Stimulated activated effector memory CD8-positive, alpha-beta T cell treated with anti-CD3 and anti-CD28 coated beads, Interleukin-12 subunit alpha, Interleukin-12 subunit beta, amount 100 ng/mL, for 72 hours (primary cell): Measurements from ENCODE around the gene TBC1D26.
A peak's percentile ranks its signal among the peaks of the same experiment; 100 is the strongest.
"Not testable (repeated sequence)": the region's sequence is repeated elsewhere in the genome, so short reads cannot be mapped to it uniquely, and the experiment has no call there.

Source experiments
- ATAC-seq: fragments of 150-1000 bp; cut with Tn5 transposase; 2 replicates; pipeline ENCODE4 v1.10.0; 2021
- DNase-seq, 2 donors: peaks; one replicate each; pipeline ENCODE4 v3.0.0; 2021 to 2022; ENCODE audit warnings: low spot score in 2 of 2
- H3K27ac Mint-ChIP-seq: one replicate; pipeline ENCODE4 v1.8.0; 2022; ENCODE audit warnings: mild to moderate bottlenecking, mixed read lengths
- H3K36me3 Mint-ChIP-seq: one replicate; pipeline ENCODE4 v1.8.0; 2022; ENCODE audit warnings: mild to moderate bottlenecking, mixed read lengths
- H3K4me1 Mint-ChIP-seq: one replicate; pipeline ENCODE4 v1.8.0; 2022; ENCODE audit warnings: mixed read lengths
- H3K4me3 Mint-ChIP-seq: one replicate; pipeline ENCODE4 v1.8.0; 2022; ENCODE audit warnings: mild to moderate bottlenecking, mixed read lengths
- H3K9me3 Mint-ChIP-seq: one replicate; pipeline ENCODE4 v1.8.0; 2022; ENCODE audit warnings: mixed read lengths

The TBC1D26 gene

DNA sequence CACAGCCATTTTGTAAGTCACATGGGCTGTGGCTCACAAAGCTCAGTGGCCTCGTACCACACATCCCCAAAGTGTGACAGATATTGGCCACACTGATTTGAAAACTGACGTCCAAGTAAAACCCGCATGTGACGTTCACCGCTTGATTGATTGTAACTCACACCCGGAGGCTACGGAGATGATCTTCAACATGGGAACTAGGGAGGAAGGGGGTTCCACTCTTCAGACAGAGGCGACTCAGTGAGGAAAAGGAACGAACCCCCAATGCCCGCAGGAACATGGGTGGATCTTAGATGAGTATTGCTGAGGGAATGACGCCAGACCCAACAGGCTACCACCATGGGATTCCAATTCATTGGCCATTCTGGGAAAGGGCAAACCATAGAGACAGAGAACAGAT is 7.2 kb downstream of the TBC1D26 start:
- not testable (repeated sequence) for H3K36me3 Mint-ChIP-seq, H3K4me1 Mint-ChIP-seq, ATAC-seq, DNase-seq, H3K27ac Mint-ChIP-seq, H3K4me3 Mint-ChIP-seq, H3K9me3 Mint-ChIP-seq

- H3K4me1 Mint-ChIP-seq, ATAC-seq, H3K36me3 Mint-ChIP-seq, H3K4me3 Mint-ChIP-seq, H3K9me3 Mint-ChIP-seq, H3K27ac Mint-ChIP-seq, DNase-seq: not testable (repeated sequence)
These were observed 8.0 kb downstream of the TBC1D26 start for GRCh38 chr17:15740041-15740440.

DNA sequence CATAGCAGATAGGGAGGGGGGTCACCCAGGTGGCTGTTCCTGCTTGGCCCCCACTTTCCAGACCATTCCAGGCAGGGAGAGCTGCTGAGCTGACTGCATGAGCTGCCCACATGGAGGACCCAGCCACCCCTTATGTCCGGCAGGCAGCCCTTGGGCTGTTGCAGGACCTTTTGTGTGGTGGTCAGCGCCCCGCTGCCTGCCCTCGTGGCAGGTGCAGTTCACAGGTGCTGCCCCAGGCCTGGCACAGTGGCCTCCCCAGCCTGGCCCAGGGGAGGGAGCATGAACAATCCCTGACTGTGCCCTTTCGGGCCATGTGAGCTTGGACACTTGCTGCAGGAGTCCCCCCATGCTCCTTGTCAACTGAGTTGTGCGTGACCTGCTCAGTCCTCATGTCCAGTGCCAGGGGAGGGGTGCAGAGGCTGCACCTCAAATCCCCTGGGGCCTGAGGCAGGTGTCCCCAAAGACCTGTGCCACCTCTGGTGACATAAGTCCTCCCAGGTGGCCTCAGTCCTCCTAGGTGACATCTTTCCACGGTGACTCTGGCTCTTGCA is 8.6 kb downstream of the TBC1D26 start:
- H3K27ac Mint-ChIP-seq = no peak overlapping the region
- no peaks in the 10 kb centered on the region for H3K9me3 Mint-ChIP-seq
- H3K4me1 Mint-ChIP-seq = no peaks in the 10 kb centered on the region
- H3K4me3 Mint-ChIP-seq = no peak overlapping the region
- no peak for ATAC-seq
- H3K36me3 Mint-ChIP-seq = no peaks in the 10 kb centered on the region
- DNase-seq = no peak

DNA sequence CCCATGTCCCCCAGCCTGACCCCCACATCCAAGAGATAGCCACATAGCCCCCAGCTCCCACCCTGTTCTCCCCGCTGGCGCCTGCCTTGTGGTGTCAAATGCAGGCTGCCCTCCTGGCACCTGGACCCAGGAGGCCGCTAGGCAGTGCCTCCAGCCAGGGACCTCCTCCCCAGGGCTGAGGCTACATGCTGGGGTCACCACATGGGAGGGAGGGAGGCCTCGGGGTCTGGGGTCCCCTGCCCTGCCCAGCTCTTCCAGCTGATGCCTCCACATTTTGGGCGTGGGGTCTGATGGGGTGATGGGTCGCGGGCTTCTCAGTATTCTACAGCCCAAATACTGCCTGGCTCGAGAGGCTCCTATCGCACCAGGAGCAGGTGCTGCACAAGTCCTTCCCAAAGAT is 9.5 kb downstream of the TBC1D26 start:
- Mint-ChIP-seq H3K9me3 (no peaks in the 10 kb centered on the region), H3K27ac (no peak overlapping the region), H3K4me1 (no peaks in the 10 kb centered on the region), H3K36me3 (no peaks in the 10 kb centered on the region), H3K4me3 (no peak overlapping the region)
- ATAC-seq = no peak
- DNase-seq = no peak

GRCh38 chr17:15742051-15742795 is 10.1 kb downstream of the TBC1D26 start:
- no peaks in the 10 kb centered on the region for H3K9me3 Mint-ChIP-seq
- H3K27ac Mint-ChIP-seq = no peak overlapping the region
- ATAC-seq (no peak), DNase-seq (no peak)
- H3K4me1 Mint-ChIP-seq = no peaks in the 10 kb centered on the region
- no peak overlapping the region for H3K4me3 Mint-ChIP-seq
- H3K36me3 Mint-ChIP-seq = no peaks in the 10 kb centered on the region

DNA sequence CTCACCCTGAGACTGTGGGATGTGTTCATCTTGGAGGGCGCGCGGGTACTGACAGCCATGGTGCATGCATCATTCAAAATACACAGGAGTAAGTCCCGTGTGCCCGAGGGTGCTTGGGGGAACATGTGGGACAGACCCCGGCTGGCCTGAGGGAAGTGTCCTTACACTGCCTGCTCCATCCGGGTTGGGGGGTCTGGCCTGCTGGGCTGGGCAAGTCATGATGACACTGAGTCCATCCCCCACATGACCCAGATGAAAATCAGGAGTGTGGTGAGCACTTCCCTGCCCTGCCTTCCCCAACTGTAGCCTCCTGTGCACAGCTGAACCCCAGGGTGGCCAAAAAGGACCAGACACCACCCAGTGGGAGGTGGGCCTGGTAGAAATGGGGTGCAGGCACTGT is 10.8 kb downstream of the TBC1D26 start:
- no peak for DNase-seq
- H3K36me3 Mint-ChIP-seq = no peaks in the 10 kb centered on the region
- ATAC-seq = no peak
- H3K27ac Mint-ChIP-seq = no peak overlapping the region
- no peaks in the 10 kb centered on the region for H3K9me3 Mint-ChIP-seq
- no peaks in the 10 kb centered on the region for H3K4me1 Mint-ChIP-seq
- H3K4me3 Mint-ChIP-seq = no peak overlapping the region

DNA sequence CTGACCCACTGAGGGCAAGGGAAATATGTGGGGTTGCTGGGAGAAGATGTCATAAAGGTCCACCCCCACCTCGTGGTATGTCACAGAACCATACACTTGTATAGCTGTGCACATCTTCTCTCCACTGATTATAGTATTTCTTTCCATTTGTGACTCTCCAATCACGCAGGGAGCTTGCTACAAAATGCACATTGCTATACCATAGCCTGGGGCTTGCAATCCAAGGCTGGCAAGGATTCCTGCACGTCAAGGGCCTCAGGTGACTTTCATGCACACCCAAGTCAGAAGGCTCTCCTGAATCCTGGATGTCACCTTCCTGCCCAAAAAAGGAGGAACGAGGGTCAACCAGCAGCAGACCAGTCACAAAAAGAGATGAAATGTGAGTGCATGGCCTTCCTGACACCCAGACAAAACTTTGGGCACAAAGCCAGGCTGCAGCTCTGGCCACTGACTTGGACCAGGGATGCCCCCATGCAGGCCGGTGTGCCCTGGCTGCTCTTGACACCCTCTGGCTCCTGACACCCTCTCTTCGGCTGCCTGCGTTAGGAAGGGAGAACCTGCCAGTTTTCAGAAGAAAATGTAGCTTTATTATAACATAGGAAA is 12.1 kb downstream of the TBC1D26 start:
- Mint-ChIP-seq H3K4me3 (no peak overlapping the region), H3K27ac (no peak overlapping the region), H3K9me3 (no peaks in the 10 kb centered on the region), H3K36me3 (no peaks in the 10 kb centered on the region), H3K4me1 (no peaks in the 10 kb centered on the region)
- DNase-seq (no peak), ATAC-seq (no peak)

DNA sequence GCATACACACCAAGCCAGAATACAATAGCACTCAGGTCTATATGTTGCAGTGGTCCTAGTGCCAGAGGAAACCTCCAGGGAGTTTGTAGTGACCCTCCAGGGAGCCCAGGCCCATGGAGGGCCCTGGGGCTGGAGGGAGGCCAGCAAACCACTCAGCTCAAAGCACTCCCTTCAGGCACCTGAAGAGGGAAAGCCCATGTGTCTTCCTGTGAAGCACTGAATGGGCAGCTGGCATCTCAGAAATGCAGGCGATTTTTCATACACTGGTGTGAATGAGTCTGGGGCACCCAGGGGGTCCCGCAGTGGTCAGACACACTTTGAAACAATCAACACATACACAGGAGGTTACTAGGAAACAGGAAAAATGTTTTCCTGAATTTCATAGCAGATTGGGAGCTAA is 12.8 kb downstream of the TBC1D26 start:
- no peak for DNase-seq
- ATAC-seq = no peak
- H3K4me3 Mint-ChIP-seq = no peak overlapping the region
- H3K27ac Mint-ChIP-seq = no peak overlapping the region
- H3K4me1 Mint-ChIP-seq = no peaks in the 10 kb centered on the region
- H3K36me3 Mint-ChIP-seq = no peaks in the 10 kb centered on the region
- H3K9me3 Mint-ChIP-seq = no peaks in the 10 kb centered on the region

- DNase-seq, H3K4me1 Mint-ChIP-seq, H3K36me3 Mint-ChIP-seq, H3K9me3 Mint-ChIP-seq, ATAC-seq, H3K4me3 Mint-ChIP-seq, H3K27ac Mint-ChIP-seq: not testable (repeated sequence)
These were observed 17.3 kb downstream of the TBC1D26 start for GRCh38 chr17:15749403-15749802.

GRCh38 chr17:15768865-15769533 is 36.9 kb downstream of the TBC1D26 start:
- H3K4me1 Mint-ChIP-seq, DNase-seq, H3K27ac Mint-ChIP-seq, H3K9me3 Mint-ChIP-seq, H3K36me3 Mint-ChIP-seq, H3K4me3 Mint-ChIP-seq: not testable (repeated sequence)
- ATAC-seq = peak; percentile 36

- H3K27ac Mint-ChIP-seq, H3K36me3 Mint-ChIP-seq, ATAC-seq, H3K4me1 Mint-ChIP-seq, H3K9me3 Mint-ChIP-seq, H3K4me3 Mint-ChIP-seq, DNase-seq: not testable (repeated sequence)
These were observed 38.6 kb downstream of the TBC1D26 start for GRCh38 chr17:15770679-15771078.

DNA sequence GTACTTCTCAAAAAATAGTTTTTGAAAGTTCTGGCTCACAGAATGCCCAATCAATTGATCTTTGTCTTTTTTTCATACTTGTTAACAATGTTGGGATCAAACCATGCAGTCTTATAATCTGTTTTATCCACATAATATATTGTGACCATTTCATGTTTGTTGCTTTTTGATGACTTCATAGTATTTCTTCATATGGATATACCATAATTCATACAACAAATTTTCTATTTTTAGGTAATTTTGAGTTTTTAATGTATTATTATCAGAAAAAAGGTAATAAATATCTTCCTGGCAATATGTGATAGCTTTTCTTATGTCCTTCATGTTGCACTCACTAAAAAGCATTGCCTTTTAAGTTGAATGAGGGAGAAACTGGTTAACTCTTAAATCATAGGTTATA is 44.8 kb downstream of the TBC1D26 start:
- Mint-ChIP-seq H3K36me3 (no peaks in the 10 kb centered on the region), H3K4me1 (no peaks in the 10 kb centered on the region), H3K9me3 (peaks cover 17% of the 10 kb centered on the region), H3K4me3 (no peak overlapping the region), H3K27ac (no peak overlapping the region)
- ATAC-seq (no peak), DNase-seq (no peak)

DNA sequence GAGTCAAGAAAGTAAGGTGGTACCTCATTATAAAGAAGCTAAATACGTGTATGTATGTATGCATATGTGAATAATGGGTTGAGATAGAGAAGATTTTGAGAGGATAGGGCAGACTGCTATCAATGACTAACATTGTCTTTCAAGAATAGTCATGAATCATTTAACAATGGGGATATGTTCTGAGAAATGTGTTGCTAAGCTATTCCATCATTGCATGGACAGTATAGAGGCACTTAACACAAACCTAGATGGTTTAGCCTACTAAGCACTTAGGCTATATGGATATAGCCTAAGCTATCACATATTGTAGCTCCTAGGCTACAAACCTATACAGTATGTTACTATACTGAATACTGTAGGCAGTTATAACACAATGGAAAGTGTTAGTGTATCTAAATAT is 45.2 kb downstream of the TBC1D26 start:
- Mint-ChIP-seq H3K4me1 (no peaks in the 10 kb centered on the region), H3K36me3 (no peaks in the 10 kb centered on the region), H3K27ac (no peak overlapping the region), H3K4me3 (no peak overlapping the region), H3K9me3 (peaks cover 17% of the 10 kb centered on the region)
- DNase-seq (no peak), ATAC-seq (peak; percentile 71)

- Mint-ChIP-seq H3K36me3 (no peaks in the 10 kb centered on the region), H3K9me3 (peaks cover 17% of the 10 kb centered on the region), H3K4me1 (no peaks in the 10 kb centered on the region), H3K4me3 (no peak overlapping the region), H3K27ac (no peak overlapping the region)
- ATAC-seq = no peak
- no peak for DNase-seq
These were observed 45.6 kb downstream of the TBC1D26 start for GRCh38 chr17:15777717-15778116.

- Mint-ChIP-seq H3K4me3 (no peak overlapping the region), H3K4me1 (no peaks in the 10 kb centered on the region), H3K36me3 (no peaks in the 10 kb centered on the region), H3K27ac (no peak overlapping the region), H3K9me3 (peaks cover 17% of the 10 kb centered on the region)
- no peak for ATAC-seq
- DNase-seq = no peak
These were observed 47.0 kb downstream of the TBC1D26 start for GRCh38 chr17:15779119-15779518.

DNA sequence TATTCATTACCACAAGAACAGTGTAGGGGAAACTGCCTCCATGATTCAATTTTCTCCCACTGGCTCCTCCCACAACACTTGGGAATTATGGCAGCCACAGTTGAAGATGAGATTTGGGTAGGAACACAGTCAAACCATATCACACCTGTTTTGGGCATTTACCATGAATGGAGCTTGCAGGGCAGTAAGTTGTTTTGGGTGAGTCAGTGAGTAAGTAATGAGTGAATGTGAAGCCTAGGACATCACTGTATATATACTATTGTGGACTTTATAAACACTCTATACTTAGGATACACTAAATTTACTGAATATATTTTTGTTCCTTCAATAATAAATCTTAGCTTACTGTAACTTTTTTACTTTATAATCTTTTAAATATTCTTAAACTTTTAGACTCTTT is 48.1 kb downstream of the TBC1D26 start:
- Mint-ChIP-seq H3K27ac (no peak overlapping the region), H3K9me3 (peaks cover 13% of the 10 kb centered on the region), H3K36me3 (no peaks in the 10 kb centered on the region), H3K4me3 (no peak overlapping the region), H3K4me1 (no peaks in the 10 kb centered on the region)
- DNase-seq (no peak), ATAC-seq (no peak)
